ENCODE results near the gene UFSP2.

GRCh38 chr4:185380320-185380719, 45.4 kb downstream of the UFSP2 start:
- TF ChIP-seq CTCF (IDR thresholded peaks at IDR 0.05) (no peak), ZFX (IDR thresholded peaks at IDR 0.05; ENCODE audit: borderline replicate concordance) (no peak)

Data from 22Rv1 (cell line).